ENCODE measurements around the gene IDH3A. TPM values are rescaled to one million over a fixed set of nuclear protein-coding genes. Genes with fewer than 3 reads are reported as not detected.

The IDH3A gene
- total RNA-seq, 1 experiment from 2014 or later: 106 TPM

GRCh38 chr15:78208887-78209645 lies 59.9 kb downstream of the IDH3A start:
- DNase-seq (ENCODE audit: unreplicated experiment): no peak
- H3K36me3 Mint-ChIP-seq (ENCODE audit: insufficient read depth, unreplicated experiment): no peaks in the 10 kb centered on the region
- POLR2A ChIA-PET: no interaction called here
- H3K4me1 Mint-ChIP-seq (ENCODE audit: insufficient read depth, unreplicated experiment): peaks cover 14% of the 10 kb centered on the region
- no peak overlapping the region for H3K27ac Mint-ChIP-seq (ENCODE audit: low read depth, unreplicated experiment)
- BruUV-seq (replicated peaks): no TSS peak
- CTCF ChIA-PET: interaction anchor here (0.8 kb wide), 1 partner anchor 31 kb away, joined by 3 read pairs; no protein-coding TSS in a partner anchor
- no peaks in the 10 kb centered on the region for H3K27me3 Mint-ChIP-seq (ENCODE audit: insufficient read depth, unreplicated experiment)
- no peak overlapping the region for H3K4me3 Mint-ChIP-seq (ENCODE audit: unreplicated experiment)
- no peaks in the 10 kb centered on the region for H3K9me3 Mint-ChIP-seq (ENCODE audit: unreplicated experiment)
- intact Hi-C loops (cut with micrococcal nuclease): no loop called here
- no peak for TF ChIP-seq CTCF (IDR thresholded peaks at IDR 0.05; ENCODE audit: unreplicated experiment)

GRCh38 chr15:78209646-78210348 lies 60.6 kb downstream of the IDH3A start:
- intact Hi-C loops (cut with micrococcal nuclease): no loop called here

GRCh38 chr15:78210349-78210717 lies 61.2 kb downstream of the IDH3A start:
- no peak overlapping the region for H3K27ac Mint-ChIP-seq (ENCODE audit: low read depth, unreplicated experiment)
- no peaks in the 10 kb centered on the region for H3K9me3 Mint-ChIP-seq (ENCODE audit: unreplicated experiment)
- peaks cover 20% of the 10 kb centered on the region for H3K4me1 Mint-ChIP-seq (ENCODE audit: insufficient read depth, unreplicated experiment)
- no peak overlapping the region for H3K4me3 Mint-ChIP-seq (ENCODE audit: unreplicated experiment)
- ChIA-PET POLR2A (no interaction called here), CTCF (no interaction called here)
- H3K36me3 Mint-ChIP-seq (ENCODE audit: insufficient read depth, unreplicated experiment): no peaks in the 10 kb centered on the region
- intact Hi-C loops (cut with micrococcal nuclease): no loop called here
- no peaks in the 10 kb centered on the region for H3K27me3 Mint-ChIP-seq (ENCODE audit: insufficient read depth, unreplicated experiment)
- DNase-seq (ENCODE audit: unreplicated experiment): no peak
- no peak for TF ChIP-seq CTCF (IDR thresholded peaks at IDR 0.05; ENCODE audit: unreplicated experiment)
- no TSS peak for BruUV-seq (replicated peaks)

More at GRCh38 chr15:78209646-78210348, 60.6 kb downstream of the IDH3A start:
- no TSS peak for BruUV-seq (replicated peaks)
- H3K27ac Mint-ChIP-seq (ENCODE audit: low read depth, unreplicated experiment): no peak overlapping the region
- no peaks in the 10 kb centered on the region for H3K36me3 Mint-ChIP-seq (ENCODE audit: insufficient read depth, unreplicated experiment)
- no peaks in the 10 kb centered on the region for H3K27me3 Mint-ChIP-seq (ENCODE audit: insufficient read depth, unreplicated experiment)
- DNase-seq (ENCODE audit: unreplicated experiment): no peak
- H3K4me3 Mint-ChIP-seq (ENCODE audit: unreplicated experiment): no peak overlapping the region
- peaks cover 15% of the 10 kb centered on the region for H3K4me1 Mint-ChIP-seq (ENCODE audit: insufficient read depth, unreplicated experiment)
- CTCF ChIA-PET: interaction anchor here (0.8 kb wide), 1 partner anchor 32 kb away, joined by 3 read pairs; no protein-coding TSS in a partner anchor
- POLR2A ChIA-PET: no interaction called here
- H3K9me3 Mint-ChIP-seq (ENCODE audit: unreplicated experiment): no peaks in the 10 kb centered on the region
- no peak for TF ChIP-seq CTCF (IDR thresholded peaks at IDR 0.05; ENCODE audit: unreplicated experiment)

- DNase-seq (ENCODE audit: unreplicated experiment): no peak
- Mint-ChIP-seq H3K27ac (ENCODE audit: low read depth, unreplicated experiment) (no peak overlapping the region), H3K9me3 (ENCODE audit: unreplicated experiment) (no peaks in the 10 kb centered on the region), H3K27me3 (ENCODE audit: insufficient read depth, unreplicated experiment) (no peaks in the 10 kb centered on the region), H3K4me1 (ENCODE audit: insufficient read depth, unreplicated experiment) (peaks cover 31% of the 10 kb centered on the region), H3K36me3 (ENCODE audit: insufficient read depth, unreplicated experiment) (no peaks in the 10 kb centered on the region), H3K4me3 (ENCODE audit: unreplicated experiment) (no peak overlapping the region)
- no TSS peak for BruUV-seq (replicated peaks)
- intact Hi-C loops (cut with micrococcal nuclease): no loop called here
- ChIA-PET CTCF (interaction anchor here (0.9 to 2.5 kb wide), 5 partner anchors 8 to 91 kb away, joined by 4 to 12 read pairs (median 5); no protein-coding TSS in a partner anchor), POLR2A (no interaction called here)
- no peak for TF ChIP-seq CTCF (IDR thresholded peaks at IDR 0.05; ENCODE audit: unreplicated experiment)
These were observed 62.2 kb downstream of the IDH3A start for GRCh38 chr15:78211189-78211921.
